ENCODE results near the gene ZNF710.
"Not testable (repeated sequence)": the region's sequence is repeated elsewhere in the genome, so short reads cannot be mapped to it uniquely, and the experiment has no call there.

ZNF710 gene

GRCh38 chr15:90001062-90001682 is at the start of gene ZNF710:
Gene ZNF710, plus strand, starts transcription at chr15:90001324. Its CDS starts 65,814 bp downstream, at chr15:90067138.
- no peak for DNase-seq (ENCODE audit: low read depth in 2 of 2)

GRCh38 chr15:89954541-89954940 is 46.6 kb upstream of the ZNF710 start:
- no peak for DNase-seq (ENCODE audit: low read depth in 2 of 2)

GRCh38 chr15:89955449-89955998 is 45.6 kb upstream of the ZNF710 start:
- DNase-seq (ENCODE audit: low read depth in 2 of 2), result not testable (repeated sequence)

GRCh38 chr15:89958107-89958805 is 42.9 kb upstream of the ZNF710 start:
- no peak for DNase-seq (ENCODE audit: low read depth in 2 of 2)

- DNase-seq (ENCODE audit: low read depth in 2 of 2), result no peak
Observed at GRCh38 chr15:89963301-89964231, 37.6 kb upstream of the ZNF710 start.

- DNase-seq (ENCODE audit: low read depth in 2 of 2), result no peak
Observed at GRCh38 chr15:89964232-89964954, 36.7 kb upstream of the ZNF710 start.

- no peak for DNase-seq (ENCODE audit: low read depth in 2 of 2)
Observed at GRCh38 chr15:89967881-89968280, 33.2 kb upstream of the ZNF710 start.

GRCh38 chr15:89971592-89971997 is 29.5 kb upstream of the ZNF710 start:
- DNase-seq (ENCODE audit: low read depth in 2 of 2), result peak; percentile 44 to 49

GRCh38 chr15:89972085-89972484 is 29.0 kb upstream of the ZNF710 start:
- DNase-seq (ENCODE audit: low read depth in 2 of 2), result no peak

- no peak for DNase-seq (ENCODE audit: low read depth in 2 of 2)
Observed at GRCh38 chr15:89975482-89976245, 25.5 kb upstream of the ZNF710 start.

- DNase-seq (ENCODE audit: low read depth in 2 of 2), result no peak
Observed at GRCh38 chr15:89976246-89976600, 24.9 kb upstream of the ZNF710 start.

- not testable (repeated sequence) for DNase-seq (ENCODE audit: low read depth in 2 of 2)
Observed at GRCh38 chr15:89977836-89978235, 23.3 kb upstream of the ZNF710 start.

- DNase-seq (ENCODE audit: low read depth in 2 of 2), result no peak
Observed at GRCh38 chr15:89978914-89979313, 22.2 kb upstream of the ZNF710 start.

- no peak for DNase-seq (ENCODE audit: low read depth in 2 of 2)
Observed at GRCh38 chr15:89980896-89981295, 20.2 kb upstream of the ZNF710 start.

- DNase-seq (ENCODE audit: low read depth in 2 of 2), result no peak
Observed at GRCh38 chr15:89982315-89983055, 18.6 kb upstream of the ZNF710 start.

GRCh38 chr15:89984001-89984400 is 17.1 kb upstream of the ZNF710 start:
- DNase-seq (ENCODE audit: low read depth in 2 of 2), result no peak

- DNase-seq (ENCODE audit: low read depth in 2 of 2), result no peak
Observed at GRCh38 chr15:89984421-89985010, 16.6 kb upstream of the ZNF710 start.

GRCh38 chr15:89985111-89985510 is 16.0 kb upstream of the ZNF710 start:
- DNase-seq (ENCODE audit: low read depth in 2 of 2), result no peak

- no peak for DNase-seq (ENCODE audit: low read depth in 2 of 2)
Observed at GRCh38 chr15:89991312-89991711, 9.8 kb upstream of the ZNF710 start.

- no peak for DNase-seq (ENCODE audit: low read depth in 2 of 2)
Observed at GRCh38 chr15:89993349-89993748, 7.8 kb upstream of the ZNF710 start.
